Hepatocyte (in vitro differentiated cells): Measurements from ENCODE around the gene TSHZ3.

ENCODE experiments used
- EZH2 ChIP-seq: fragments of 200-600 bp; sonication (generic); IDR thresholded peaks from 2 replicates; pipeline ENCODE4 v1.6.1; 2016; ENCODE audit warnings: antibody characterized with exemption, mild to moderate bottlenecking, borderline replicate concordance
- EZH2phosphoT487 ChIP-seq: fragments of 200-600 bp; sonication (generic); IDR thresholded peaks from one replicate; pipeline ENCODE4 v1.6.1; 2018; ENCODE audit warnings: antibody characterized with exemption, mild to moderate bottlenecking, low read depth, moderate library complexity; ENCODE audit not compliant: unreplicated experiment, severe bottlenecking
- TF ChIP-seq, protein P1 (sequence below): fragments of 200-600 bp; sonication (generic); IDR thresholded peaks from 2 replicates; pipeline ENCODE4 v1.5.1; 2016; ENCODE audit warnings: antibody characterized with exemption, mild to moderate bottlenecking; ENCODE audit not compliant: poor library complexity

DNA sequence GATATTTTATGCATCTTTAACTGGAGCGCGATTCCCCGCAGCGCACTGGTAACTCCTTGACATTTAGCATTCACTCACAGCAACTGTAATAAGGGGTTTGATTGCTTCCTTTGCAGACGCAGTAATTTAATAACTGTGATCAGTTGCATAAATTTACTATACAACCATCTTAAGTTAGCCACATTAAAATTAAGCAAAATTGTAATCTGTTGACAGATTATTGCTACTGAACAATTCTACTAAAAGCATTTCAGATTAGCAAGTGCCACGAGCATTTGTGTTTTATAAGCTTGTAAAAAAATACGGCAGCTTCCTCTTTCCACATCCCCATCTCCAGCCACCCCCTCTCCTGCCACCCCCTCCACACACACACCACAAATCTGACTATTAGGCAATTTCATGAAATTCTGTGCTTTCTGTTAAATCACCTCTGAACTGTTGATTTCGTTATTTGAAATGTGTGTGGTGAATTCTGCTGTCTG lies 44.4 kb downstream of the TSHZ3 start:
- TF ChIP-seq EZH2phosphoT487, result no peak
- TF ChIP-seq, protein P1, sequence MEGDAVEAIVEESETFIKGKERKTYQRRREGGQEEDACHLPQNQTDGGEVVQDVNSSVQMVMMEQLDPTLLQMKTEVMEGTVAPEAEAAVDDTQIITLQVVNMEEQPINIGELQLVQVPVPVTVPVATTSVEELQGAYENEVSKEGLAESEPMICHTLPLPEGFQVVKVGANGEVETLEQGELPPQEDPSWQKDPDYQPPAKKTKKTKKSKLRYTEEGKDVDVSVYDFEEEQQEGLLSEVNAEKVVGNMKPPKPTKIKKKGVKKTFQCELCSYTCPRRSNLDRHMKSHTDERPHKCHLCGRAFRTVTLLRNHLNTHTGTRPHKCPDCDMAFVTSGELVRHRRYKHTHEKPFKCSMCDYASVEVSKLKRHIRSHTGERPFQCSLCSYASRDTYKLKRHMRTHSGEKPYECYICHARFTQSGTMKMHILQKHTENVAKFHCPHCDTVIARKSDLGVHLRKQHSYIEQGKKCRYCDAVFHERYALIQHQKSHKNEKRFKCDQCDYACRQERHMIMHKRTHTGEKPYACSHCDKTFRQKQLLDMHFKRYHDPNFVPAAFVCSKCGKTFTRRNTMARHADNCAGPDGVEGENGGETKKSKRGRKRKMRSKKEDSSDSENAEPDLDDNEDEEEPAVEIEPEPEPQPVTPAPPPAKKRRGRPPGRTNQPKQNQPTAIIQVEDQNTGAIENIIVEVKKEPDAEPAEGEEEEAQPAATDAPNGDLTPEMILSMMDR, result no peak
- no peak for TF ChIP-seq EZH2
